Liver (tissue), 9 donors: ENCODE results near the gene MAP4K3. TPM values are rescaled to one million over a fixed set of nuclear protein-coding genes. Genes with fewer than 3 reads are reported as not detected.
A peak's percentile ranks its signal among the peaks of the same experiment; 100 is the strongest.
"Not testable (repeated sequence)": the region's sequence is repeated elsewhere in the genome, so short reads cannot be mapped to it uniquely, and the experiment has no call there.

ENCODE experiments used
- DNase-seq: peaks from one replicate; pipeline ENCODE4 v3.0.0-alpha.2; 2017; ENCODE audit warnings: low spot score
- H3K27ac ChIP-seq, 2 donors: one replicate each; pipeline ENCODE4 v1.7.0; 2013; ENCODE audit warnings: inconsistent platforms in 2 of 2, low read length in 2 of 2, control low read depth in 1 of 2, low read depth in 1 of 2, mild to moderate bottlenecking in 1 of 2
- H3K27me3 ChIP-seq, 4 donors: one replicate each; pipeline versions ENCODE4 v1.6.1 to v1.7.0; 2013; ENCODE audit warnings: low read length in 3 of 4, inconsistent platforms in 1 of 4, mild to moderate bottlenecking in 1 of 4, moderate library complexity in 1 of 4; ENCODE audit not compliant: control insufficient read depth in 4 of 4, insufficient read depth in 4 of 4
- H3K36me3 ChIP-seq, 4 donors: one replicate each; pipeline versions ENCODE4 v1.6.1 to v1.7.0; 2013; ENCODE audit warnings: low read length in 3 of 4, mild to moderate bottlenecking in 3 of 4, low read depth in 1 of 4, moderate library complexity in 1 of 4; ENCODE audit not compliant: control insufficient read depth in 4 of 4, insufficient read depth in 3 of 4
- H3K4me1 ChIP-seq, 4 donors: one replicate each; pipeline versions ENCODE4 v1.6.1 to v1.7.0; 2013; ENCODE audit warnings: low read length in 3 of 4, mild to moderate bottlenecking in 3 of 4, moderate library complexity in 1 of 4; ENCODE audit not compliant: control insufficient read depth in 4 of 4, insufficient read depth in 4 of 4
- H3K4me3 ChIP-seq, 3 donors: one replicate each; pipeline versions ENCODE4 v1.6.1 to v1.7.0; 2013; ENCODE audit warnings: low read length in 3 of 3, control low read depth in 1 of 3, low read depth in 1 of 3, mild to moderate bottlenecking in 1 of 3
- H3K9ac ChIP-seq, 2 donors: one replicate each; pipeline ENCODE4 v1.7.0; 2013; ENCODE audit warnings: low read length in 2 of 2, mild to moderate bottlenecking in 2 of 2, moderate library complexity in 2 of 2, control low read depth in 1 of 2, low read depth in 1 of 2
- H3K9me3 ChIP-seq, 4 donors: one replicate each; pipeline versions ENCODE4 v1.6.1 to v1.7.0; 2013; ENCODE audit warnings: low read length in 3 of 4; ENCODE audit not compliant: control insufficient read depth in 4 of 4
- CTCF ChIP-seq: fragments of 150-350 bp; IDR thresholded peaks from 2 replicates; pipeline ENCODE4 v1.5.1; 2017; ENCODE audit warnings: improper control_type of control experiment, low read depth, low read length; ENCODE audit not compliant: missing input control
- FOXA1 ChIP-seq: IDR thresholded peaks from 2 replicates; pipeline ENCODE4 v1.6.1; 2016; ENCODE audit warnings: antibody characterized with exemption
- HNF4A ChIP-seq, 2 donors: conservative IDR thresholded peaks; 2 replicates each; pipeline ENCODE4 v1.6.1; 2016; ENCODE audit warnings: antibody characterized with exemption in 2 of 2, mild to moderate bottlenecking in 2 of 2
- HNF4G ChIP-seq: IDR thresholded peaks from 2 replicates; pipeline ENCODE4 v1.6.1; 2016; ENCODE audit warnings: antibody characterized with exemption
- JUND ChIP-seq, 2 donors: IDR thresholded peaks; 2 replicates each; pipeline ENCODE4 v1.6.1; 2016; ENCODE audit warnings: antibody characterized with exemption in 2 of 2
- MAX ChIP-seq: IDR thresholded peaks from 2 replicates; pipeline ENCODE4 v1.6.1; 2016; ENCODE audit warnings: antibody characterized with exemption
- NR2F2 ChIP-seq: IDR thresholded peaks from 2 replicates; pipeline ENCODE4 v1.6.1; 2016; ENCODE audit warnings: antibody characterized with exemption
- SP1 ChIP-seq: IDR thresholded peaks from 2 replicates; pipeline ENCODE4 v1.6.1; 2018; ENCODE audit warnings: antibody characterized with exemption, mild to moderate bottlenecking
- YY1 ChIP-seq: IDR thresholded peaks from 2 replicates; pipeline ENCODE4 v1.6.1; 2016; ENCODE audit warnings: antibody characterized with exemption, mild to moderate bottlenecking
- WGBS: extraction: QIAGEN DNeasy Blood & Tissue Kit; methylation state at CpG from one replicate; pipeline ENCODE4 v1.1.7; 2013; 5-methylcytosine and 5-hydroxymethylcytosine counted together
- polyA plus RNA-seq, 2 donors: library from polyadenylated mRNA; stranded (reverse) in 1 of 2; unstranded in 1 of 2; fragments of 200-250 nt in 1 of 2; fragments of >200 nt in 1 of 2; fragmentation: Nextera tagmentation in 1 of 2; extraction: Ambion mirVana in 1 of 2; gene quantifications; one replicate each; pipeline versions ENCODE4 v1.2.1 to v1.2.3, GENCODE V29; 2013 to 2015
- total RNA-seq, 2 donors: library from RNA; depleted of rRNA; stranded (reverse); fragments of >200 nt; gene quantifications; one replicate each; pipeline ENCODE4 v1.2.3, GENCODE V29; 2014
- TF ChIP-seq, protein P1 (sequence below): IDR thresholded peaks from 2 replicates; pipeline ENCODE4 v1.6.1; 2016; ENCODE audit warnings: antibody characterized with exemption, mild to moderate bottlenecking
- TF ChIP-seq, protein P2 (sequence below): IDR thresholded peaks from 2 replicates; pipeline ENCODE4 v1.6.1; 2016; ENCODE audit warnings: antibody characterized with exemption
- donor health status: healthy.
- donor health status: healthy.
- donor health status: healthy.
- donor health status: healthy.
- donor health status: healthy.

The MAP4K3 gene
- total and polyA plus RNA-seq, 4 donors: 6.2 to 23.8 (median 10.9) TPM

DNA sequence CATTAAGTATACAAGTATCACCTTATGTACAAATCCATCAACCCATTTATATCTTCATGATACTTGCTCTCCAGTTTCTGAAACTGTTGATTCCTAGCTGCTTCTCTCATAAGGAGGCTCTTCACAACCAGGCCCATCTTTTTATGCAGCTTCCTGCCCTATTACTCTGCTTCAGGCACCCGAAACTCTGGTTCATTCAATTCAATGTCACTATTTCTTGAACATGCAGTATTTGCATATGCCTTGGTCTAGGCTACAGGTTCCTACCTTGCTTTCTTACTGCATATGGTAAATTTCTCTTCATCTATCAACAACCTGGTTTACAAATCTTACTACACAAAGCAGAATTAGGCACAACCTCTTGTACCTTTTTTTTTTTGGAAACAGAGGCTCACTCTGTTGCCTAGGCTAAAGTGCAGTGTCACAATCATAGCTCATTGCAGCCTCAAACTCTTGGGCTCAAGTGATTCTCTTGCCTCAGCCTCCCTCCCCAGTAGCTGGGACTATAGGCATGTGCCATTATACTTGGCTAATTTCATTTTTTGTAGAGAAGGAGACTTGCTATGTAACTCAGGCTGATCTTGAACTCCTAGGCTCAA lies 190.6 kb downstream of the MAP4K3 start:
- Histone ChIP-seq H3K9me3 (peaks cover 0 to 6% (median 0%) of the 10 kb centered on the region in 4 donors), H3K4me1 (peaks cover 0 to 3% (median 0%) of the 10 kb centered on the region in 4 donors), H3K27ac (no peak overlapping the region), H3K4me3 (no peak overlapping the region), H3K36me3 (peaks cover 0 to 18% (median 5%) of the 10 kb centered on the region in 4 donors), H3K9ac (no peak overlapping the region), H3K27me3 (no peaks in the 10 kb centered on the region)
- DNase-seq: no peak
- WGBS: 93% methylated on average over 1 of the region's 1 CpG
- no peak for TF ChIP-seq JUND (IDR thresholded peaks at IDR 0.05)

- H3K27ac ChIP-seq, H3K36me3 ChIP-seq, H3K4me3 ChIP-seq, H3K27me3 ChIP-seq, H3K9me3 ChIP-seq, H3K4me1 ChIP-seq, DNase-seq, H3K9ac ChIP-seq: not testable (repeated sequence)
- WGBS: 87% methylated on average over 31 of the region's 31 CpGs
Measured at GRCh38 chr2:39244963-39245625, 192.0 kb downstream of the MAP4K3 start.

DNA sequence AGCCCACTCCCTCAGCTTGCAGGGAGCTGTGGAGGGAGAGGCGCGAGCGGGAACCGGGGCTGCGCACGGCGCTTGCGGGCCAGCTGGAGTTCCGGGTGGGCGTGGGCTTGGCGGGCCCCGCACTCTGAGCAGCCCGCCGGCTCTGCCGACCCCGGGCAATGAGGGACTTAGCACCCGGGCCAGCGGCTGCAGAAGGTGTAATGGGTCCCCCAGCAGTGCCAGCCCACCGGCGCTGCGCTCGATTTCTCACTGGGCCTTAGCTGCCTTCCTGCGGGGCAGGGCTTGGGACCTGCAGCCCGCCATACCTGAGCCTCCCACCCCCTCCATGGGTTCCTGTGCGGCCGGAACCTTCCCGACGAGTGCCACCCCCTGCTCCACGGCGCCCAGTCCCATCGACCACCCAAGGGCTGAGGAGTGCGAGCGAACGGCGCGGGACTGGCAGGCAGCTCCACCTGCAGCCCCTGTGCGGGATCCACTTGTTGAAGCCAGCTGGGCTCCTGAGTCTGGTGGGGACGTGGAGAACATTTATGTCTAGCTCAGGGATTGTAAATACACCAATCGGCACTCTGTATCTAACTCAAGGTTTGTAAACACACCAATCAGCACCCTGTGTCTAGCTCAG lies 192.7 kb downstream of the MAP4K3 start:
- H3K36me3 ChIP-seq, H3K4me1 ChIP-seq, DNase-seq, H3K4me3 ChIP-seq, H3K27ac ChIP-seq, H3K9me3 ChIP-seq, H3K9ac ChIP-seq, H3K27me3 ChIP-seq: not testable (repeated sequence)
- WGBS: 92% methylated on average over 39 of the region's 39 CpGs

GRCh38 chr2:39243469-39244123 lies 193.5 kb downstream of the MAP4K3 start, which contains the start of gene CDKL4:
CDKL4 (minus strand) TSS chr2:39243970.
- Histone ChIP-seq H3K4me1 (peaks cover 0 to 3% (median 0%) of the 10 kb centered on the region in 4 donors), H3K9ac (no peak within 1 kb of the TSS), H3K36me3 (peaks cover 0 to under 1% (median 0%) of the 10 kb centered on the region in 4 donors), H3K27ac (no peak within 1 kb of the TSS), H3K4me3 (peak within 1 kb of the TSS in 1 of 3 donors; percentile 11), H3K27me3 (no peaks in the 10 kb centered on the region), H3K9me3 (peaks cover 0 to 6% (median 0%) of the 10 kb centered on the region in 4 donors)
- WGBS: 65% methylated on average over 58 of the region's 58 CpGs
- no peak for DNase-seq
- no peak for TF ChIP-seq CTCF
- TF ChIP-seq NR2F2: no peak
- no peak for TF ChIP-seq MAX
- TF ChIP-seq, protein P1, sequence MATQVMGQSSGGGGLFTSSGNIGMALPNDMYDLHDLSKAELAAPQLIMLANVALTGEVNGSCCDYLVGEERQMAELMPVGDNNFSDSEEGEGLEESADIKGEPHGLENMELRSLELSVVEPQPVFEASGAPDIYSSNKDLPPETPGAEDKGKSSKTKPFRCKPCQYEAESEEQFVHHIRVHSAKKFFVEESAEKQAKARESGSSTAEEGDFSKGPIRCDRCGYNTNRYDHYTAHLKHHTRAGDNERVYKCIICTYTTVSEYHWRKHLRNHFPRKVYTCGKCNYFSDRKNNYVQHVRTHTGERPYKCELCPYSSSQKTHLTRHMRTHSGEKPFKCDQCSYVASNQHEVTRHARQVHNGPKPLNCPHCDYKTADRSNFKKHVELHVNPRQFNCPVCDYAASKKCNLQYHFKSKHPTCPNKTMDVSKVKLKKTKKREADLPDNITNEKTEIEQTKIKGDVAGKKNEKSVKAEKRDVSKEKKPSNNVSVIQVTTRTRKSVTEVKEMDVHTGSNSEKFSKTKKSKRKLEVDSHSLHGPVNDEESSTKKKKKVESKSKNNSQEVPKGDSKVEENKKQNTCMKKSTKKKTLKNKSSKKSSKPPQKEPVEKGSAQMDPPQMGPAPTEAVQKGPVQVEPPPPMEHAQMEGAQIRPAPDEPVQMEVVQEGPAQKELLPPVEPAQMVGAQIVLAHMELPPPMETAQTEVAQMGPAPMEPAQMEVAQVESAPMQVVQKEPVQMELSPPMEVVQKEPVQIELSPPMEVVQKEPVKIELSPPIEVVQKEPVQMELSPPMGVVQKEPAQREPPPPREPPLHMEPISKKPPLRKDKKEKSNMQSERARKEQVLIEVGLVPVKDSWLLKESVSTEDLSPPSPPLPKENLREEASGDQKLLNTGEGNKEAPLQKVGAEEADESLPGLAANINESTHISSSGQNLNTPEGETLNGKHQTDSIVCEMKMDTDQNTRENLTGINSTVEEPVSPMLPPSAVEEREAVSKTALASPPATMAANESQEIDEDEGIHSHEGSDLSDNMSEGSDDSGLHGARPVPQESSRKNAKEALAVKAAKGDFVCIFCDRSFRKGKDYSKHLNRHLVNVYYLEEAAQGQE: no peak
- TF ChIP-seq YY1: no peak
- TF ChIP-seq, protein P2, sequence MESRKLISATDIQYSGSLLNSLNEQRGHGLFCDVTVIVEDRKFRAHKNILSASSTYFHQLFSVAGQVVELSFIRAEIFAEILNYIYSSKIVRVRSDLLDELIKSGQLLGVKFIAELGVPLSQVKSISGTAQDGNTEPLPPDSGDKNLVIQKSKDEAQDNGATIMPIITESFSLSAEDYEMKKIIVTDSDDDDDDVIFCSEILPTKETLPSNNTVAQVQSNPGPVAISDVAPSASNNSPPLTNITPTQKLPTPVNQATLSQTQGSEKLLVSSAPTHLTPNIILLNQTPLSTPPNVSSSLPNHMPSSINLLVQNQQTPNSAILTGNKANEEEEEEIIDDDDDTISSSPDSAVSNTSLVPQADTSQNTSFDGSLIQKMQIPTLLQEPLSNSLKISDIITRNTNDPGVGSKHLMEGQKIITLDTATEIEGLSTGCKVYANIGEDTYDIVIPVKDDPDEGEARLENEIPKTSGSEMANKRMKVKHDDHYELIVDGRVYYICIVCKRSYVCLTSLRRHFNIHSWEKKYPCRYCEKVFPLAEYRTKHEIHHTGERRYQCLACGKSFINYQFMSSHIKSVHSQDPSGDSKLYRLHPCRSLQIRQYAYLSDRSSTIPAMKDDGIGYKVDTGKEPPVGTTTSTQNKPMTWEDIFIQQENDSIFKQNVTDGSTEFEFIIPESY: no peak
- TF ChIP-seq HNF4A (conservative IDR thresholded peaks at IDR 0.05): no peak
- TF ChIP-seq HNF4G: no peak
- no peak for TF ChIP-seq SP1
- TF ChIP-seq FOXA1: no peak
